Progenitor cell of endocrine pancreas (in vitro differentiated cells): Measurements from ENCODE around the gene ZSCAN5C. TPM values are rescaled to one million over a fixed set of nuclear protein-coding genes. Genes with fewer than 3 reads are reported as not detected.

Experiments
- DNase-seq: peaks from one replicate; pipeline ENCODE4 v3.0.0; 2021; ENCODE audit warnings: low spot score; ENCODE audit not compliant: unreplicated experiment
- H3K27ac Mint-ChIP-seq: 2 replicates; pipeline ENCODE4 v1.8.0; 2021; ENCODE audit warnings: mild to moderate bottlenecking, moderate library complexity, mixed read lengths
- H3K27me3 Mint-ChIP-seq: 2 replicates; pipeline ENCODE4 v1.8.0; 2021; ENCODE audit warnings: mixed read lengths
- H3K36me3 Mint-ChIP-seq: 2 replicates; pipeline ENCODE4 v1.8.0; 2022; ENCODE audit warnings: mixed read lengths; ENCODE audit not compliant: insufficient read depth
- H3K4me1 Mint-ChIP-seq: 2 replicates; pipeline ENCODE4 v1.8.0; 2021; ENCODE audit warnings: low read depth, mixed read lengths
- H3K4me3 Mint-ChIP-seq: 2 replicates; pipeline ENCODE4 v1.8.0; 2021; ENCODE audit warnings: low read depth, mild to moderate bottlenecking, moderate library complexity, mixed read lengths
- H3K9me3 Mint-ChIP-seq: 2 replicates; pipeline ENCODE4 v1.8.0; 2021; ENCODE audit warnings: low read depth, mixed read lengths
- CTCF ChIP-seq: fragments of 200-600 bp; sonication (generic); IDR thresholded peaks from one replicate; pipeline ENCODE4 v1.5.0; 2021; ENCODE audit warnings: antibody characterized with exemption, mild to moderate bottlenecking; ENCODE audit not compliant: unreplicated experiment
- long read RNA-seq: library from polyadenylated mRNA; unstranded; transcript quantifications from one replicate; pipeline ENCODE4 v2.0.0, GENCODE V29; 2020
- total RNA-seq: library from RNA; stranded (reverse); gene quantifications from 2 replicates; pipeline ENCODE4 v1.2.1, GENCODE V29; 2021

ZSCAN5C gene, protein sequence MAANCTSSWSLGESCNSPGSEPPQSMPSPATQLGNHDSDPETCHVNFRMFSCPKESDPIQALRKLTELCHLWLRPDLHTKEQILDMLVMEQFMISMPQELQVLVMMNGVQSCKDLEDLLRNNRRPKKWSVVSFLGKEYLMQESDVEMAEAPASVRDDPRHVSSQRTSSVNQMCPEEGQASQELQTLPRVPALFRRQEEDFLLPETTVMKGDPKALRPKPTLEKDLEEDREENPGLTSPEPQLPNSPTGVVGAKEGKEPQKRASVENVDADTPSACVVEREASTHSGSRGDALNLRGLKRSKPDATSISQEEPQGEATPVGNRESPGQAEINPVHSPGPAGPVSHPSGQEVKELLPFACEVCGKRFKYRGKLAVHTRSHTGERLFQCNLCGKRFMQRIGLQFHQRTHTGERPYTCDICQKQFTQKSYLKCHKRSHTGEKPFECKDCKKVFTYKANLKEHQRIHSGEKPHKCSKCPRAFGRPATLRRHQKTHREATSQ
- total RNA-seq: not detected in 2 replicates
- long read RNA-seq: 0 reads

GRCh38 chr19:56201973-56202372 lies at the start of gene ZSCAN5C:
ZSCAN5C (plus strand) TSS chr19:56202273; CDS start chr19:56205914, 3,641 bp downstream.
- Mint-ChIP-seq H3K4me3 (no peak within 1 kb of the TSS), H3K9me3 (no peaks in the 10 kb centered on the region), H3K27me3 (peaks cover 4% of the 10 kb centered on the region), H3K4me1 (no peaks in the 10 kb centered on the region), H3K27ac (no peak within 1 kb of the TSS), H3K36me3 (no peaks in the 10 kb centered on the region)
- no peak for TF ChIP-seq CTCF
- DNase-seq: no peak

DNA sequence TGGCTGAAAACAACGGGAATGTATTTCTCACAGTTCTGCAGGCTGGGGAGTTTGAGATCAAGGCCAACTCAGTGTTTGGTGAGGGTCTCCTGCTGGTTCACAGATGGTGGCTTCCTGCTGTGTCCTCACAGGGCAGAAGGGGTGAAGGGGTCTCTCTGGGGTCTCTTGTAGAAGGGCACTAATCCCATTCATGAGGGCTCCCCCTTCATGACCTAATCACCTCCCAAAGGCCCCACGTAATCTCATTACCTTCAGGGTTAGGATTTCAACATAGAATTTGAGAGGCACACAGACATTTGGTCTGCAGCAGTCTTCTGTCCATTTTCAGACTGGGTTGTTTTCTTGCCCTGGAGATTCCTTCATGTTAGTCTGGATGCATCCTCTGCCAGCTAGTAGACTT lies 49.4 kb upstream of the ZSCAN5C start:
- peak overlapping the region; percentile 85 for H3K27ac Mint-ChIP-seq
- H3K27me3 Mint-ChIP-seq: no peaks in the 10 kb centered on the region
- no peak for DNase-seq
- TF ChIP-seq CTCF: no peak
- peaks cover 4% of the 10 kb centered on the region for H3K4me1 Mint-ChIP-seq
- peaks cover 23% of the 10 kb centered on the region for H3K36me3 Mint-ChIP-seq
- no peaks in the 10 kb centered on the region for H3K9me3 Mint-ChIP-seq
- no peak overlapping the region for H3K4me3 Mint-ChIP-seq

DNA sequence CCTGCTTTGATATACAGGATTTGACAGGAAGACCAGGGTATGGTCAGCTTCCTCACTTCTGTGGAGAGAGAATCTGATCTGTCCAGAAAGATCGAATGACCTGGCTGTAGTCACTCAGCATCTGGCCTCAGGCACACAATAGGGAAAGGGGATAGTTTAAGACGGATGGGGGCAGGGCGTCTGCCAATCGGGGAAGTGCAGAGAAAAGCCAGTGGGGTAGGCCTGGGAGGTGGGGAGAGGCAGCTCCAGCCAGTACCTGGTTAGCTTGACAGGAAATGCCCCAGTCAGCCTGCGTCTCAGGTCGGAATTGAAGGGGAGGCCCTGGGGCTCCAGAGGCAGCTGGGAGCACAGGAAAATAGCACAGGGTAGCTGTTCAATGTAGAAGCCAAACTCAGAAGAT lies 48.6 kb upstream of the ZSCAN5C start:
- peak overlapping the region; percentile 70 for H3K27ac Mint-ChIP-seq
- no peak overlapping the region for H3K4me3 Mint-ChIP-seq
- no peak for DNase-seq

GRCh38 chr19:56155124-56155687 lies 46.9 kb upstream of the ZSCAN5C start:
- H3K9me3 Mint-ChIP-seq: no peaks in the 10 kb centered on the region
- peaks cover 4% of the 10 kb centered on the region for H3K4me1 Mint-ChIP-seq
- DNase-seq: no peak
- H3K36me3 Mint-ChIP-seq: peaks cover 20% of the 10 kb centered on the region
- no peak overlapping the region for H3K27ac Mint-ChIP-seq
- H3K4me3 Mint-ChIP-seq: no peak overlapping the region
- no peaks in the 10 kb centered on the region for H3K27me3 Mint-ChIP-seq
- TF ChIP-seq CTCF: peak; percentile 45

More for the DNA sequence above, 48.6 kb upstream of the ZSCAN5C start:
- Mint-ChIP-seq H3K9me3 (no peaks in the 10 kb centered on the region), H3K27me3 (no peaks in the 10 kb centered on the region), H3K36me3 (peaks cover 23% of the 10 kb centered on the region), H3K4me1 (peaks cover 4% of the 10 kb centered on the region)
- TF ChIP-seq CTCF: no peak

DNA sequence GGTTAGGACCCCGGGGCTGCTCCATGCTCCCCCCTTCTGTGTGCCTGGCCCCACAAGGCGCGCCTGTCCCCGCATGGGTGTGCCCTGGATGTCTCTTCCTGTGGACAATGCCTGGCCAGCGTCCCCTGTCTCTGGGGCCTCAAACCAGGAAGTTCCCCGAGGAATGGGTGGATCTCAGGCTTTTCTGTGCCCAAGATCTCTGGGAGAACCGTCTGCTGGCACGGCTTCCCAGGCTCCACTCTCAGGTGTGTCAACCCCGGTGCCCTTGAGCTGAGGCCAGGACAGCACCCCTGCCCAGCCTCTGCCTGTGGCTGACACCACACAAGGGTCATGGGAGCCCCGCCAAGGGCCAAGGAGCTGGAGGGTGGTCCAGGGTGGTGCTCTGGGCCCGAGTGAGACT lies 45.3 kb upstream of the ZSCAN5C start:
- no peaks in the 10 kb centered on the region for H3K9me3 Mint-ChIP-seq
- no peak for TF ChIP-seq CTCF
- H3K4me3 Mint-ChIP-seq: no peak overlapping the region
- H3K36me3 Mint-ChIP-seq: peaks cover 18% of the 10 kb centered on the region
- H3K4me1 Mint-ChIP-seq: peaks cover 4% of the 10 kb centered on the region
- no peak overlapping the region for H3K27ac Mint-ChIP-seq
- DNase-seq: no peak
- no peaks in the 10 kb centered on the region for H3K27me3 Mint-ChIP-seq
